Measurements from ENCODE around the gene GPC5.

Gene GPC5

DNA sequence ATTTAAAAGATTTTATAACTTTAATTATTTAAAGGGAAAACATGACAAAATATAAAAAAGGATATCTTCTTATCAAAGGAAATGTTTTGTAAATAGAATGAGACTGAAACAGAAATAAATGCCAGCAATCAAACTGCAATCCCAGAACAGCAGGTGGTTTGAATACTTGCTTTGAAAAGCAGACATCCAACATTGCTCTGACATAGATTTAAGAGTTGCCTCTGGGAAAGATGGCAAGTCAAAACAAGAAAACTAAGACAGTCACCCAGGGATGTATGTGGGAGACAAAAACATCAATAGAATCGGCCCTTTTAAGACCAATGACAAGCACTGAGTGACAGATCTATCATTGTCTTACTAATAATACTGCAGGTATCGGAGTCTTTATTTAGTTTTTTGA, 1038.5 kb downstream of the GPC5 start:
- in situ Hi-C loops (cut with HindIII; ENCODE audit: low sequenced_read_pairs), result no loop called here
- no peak overlapping the region for H3K4me3 ChIP-seq (ENCODE audit: low read depth, low read length)
- DNase-seq (ENCODE audit: low read depth, low spot score), result no peak
- TF ChIP-seq, protein P1, sequence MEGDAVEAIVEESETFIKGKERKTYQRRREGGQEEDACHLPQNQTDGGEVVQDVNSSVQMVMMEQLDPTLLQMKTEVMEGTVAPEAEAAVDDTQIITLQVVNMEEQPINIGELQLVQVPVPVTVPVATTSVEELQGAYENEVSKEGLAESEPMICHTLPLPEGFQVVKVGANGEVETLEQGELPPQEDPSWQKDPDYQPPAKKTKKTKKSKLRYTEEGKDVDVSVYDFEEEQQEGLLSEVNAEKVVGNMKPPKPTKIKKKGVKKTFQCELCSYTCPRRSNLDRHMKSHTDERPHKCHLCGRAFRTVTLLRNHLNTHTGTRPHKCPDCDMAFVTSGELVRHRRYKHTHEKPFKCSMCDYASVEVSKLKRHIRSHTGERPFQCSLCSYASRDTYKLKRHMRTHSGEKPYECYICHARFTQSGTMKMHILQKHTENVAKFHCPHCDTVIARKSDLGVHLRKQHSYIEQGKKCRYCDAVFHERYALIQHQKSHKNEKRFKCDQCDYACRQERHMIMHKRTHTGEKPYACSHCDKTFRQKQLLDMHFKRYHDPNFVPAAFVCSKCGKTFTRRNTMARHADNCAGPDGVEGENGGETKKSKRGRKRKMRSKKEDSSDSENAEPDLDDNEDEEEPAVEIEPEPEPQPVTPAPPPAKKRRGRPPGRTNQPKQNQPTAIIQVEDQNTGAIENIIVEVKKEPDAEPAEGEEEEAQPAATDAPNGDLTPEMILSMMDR (IDR thresholded peaks at IDR 0.05; ENCODE audit: low read depth, low read length), result no peak

DNA sequence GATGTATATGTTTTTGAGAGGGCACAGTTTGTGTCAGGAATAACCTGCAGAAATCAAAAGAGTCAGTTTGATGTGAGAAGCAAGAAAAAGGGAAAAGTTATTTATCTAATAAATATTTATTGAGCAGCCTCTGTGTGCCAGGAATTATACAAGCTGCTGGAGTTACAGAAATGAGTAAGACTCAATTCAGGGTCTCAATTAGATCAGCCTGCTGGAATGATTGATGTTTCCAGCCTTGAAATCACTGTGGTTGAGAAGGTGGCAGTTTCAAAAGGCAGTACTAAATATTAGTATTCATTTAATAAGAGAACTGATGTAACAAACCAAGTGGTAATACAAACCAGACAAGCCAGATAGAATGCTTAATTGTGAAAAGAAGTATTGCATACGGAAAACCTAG, 1045.8 kb downstream of the GPC5 start:
- TF ChIP-seq, protein P1 (IDR thresholded peaks at IDR 0.05; ENCODE audit: low read depth, low read length), result no peak
- in situ Hi-C loops (cut with HindIII; ENCODE audit: low sequenced_read_pairs), result no loop called here
- H3K4me3 ChIP-seq (ENCODE audit: low read depth, low read length), result no peak overlapping the region
- DNase-seq (ENCODE audit: low read depth, low spot score), result no peak

DNA sequence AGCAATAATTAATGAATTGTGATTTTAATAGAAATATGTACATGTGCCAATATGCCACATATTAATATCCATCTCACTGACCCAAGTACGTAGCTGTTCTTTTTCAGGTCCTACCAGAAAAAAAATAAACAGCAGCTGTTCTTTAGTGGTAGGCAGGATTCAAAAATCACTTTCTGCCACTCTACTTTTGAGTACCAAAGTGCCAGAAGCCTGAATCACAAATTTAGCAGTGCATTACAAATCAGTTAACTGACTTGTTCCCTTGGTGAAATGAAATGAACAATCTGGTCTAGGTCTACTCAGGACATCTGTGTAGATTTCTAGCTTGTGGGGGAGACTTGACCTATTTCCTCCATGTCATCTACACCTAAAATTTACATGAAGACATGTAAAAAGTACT, 1052.6 kb downstream of the GPC5 start:
- TF ChIP-seq, protein P1 (IDR thresholded peaks at IDR 0.05; ENCODE audit: low read depth, low read length), result no peak
- in situ Hi-C loops (cut with HindIII; ENCODE audit: low sequenced_read_pairs), result no loop called here

DNA sequence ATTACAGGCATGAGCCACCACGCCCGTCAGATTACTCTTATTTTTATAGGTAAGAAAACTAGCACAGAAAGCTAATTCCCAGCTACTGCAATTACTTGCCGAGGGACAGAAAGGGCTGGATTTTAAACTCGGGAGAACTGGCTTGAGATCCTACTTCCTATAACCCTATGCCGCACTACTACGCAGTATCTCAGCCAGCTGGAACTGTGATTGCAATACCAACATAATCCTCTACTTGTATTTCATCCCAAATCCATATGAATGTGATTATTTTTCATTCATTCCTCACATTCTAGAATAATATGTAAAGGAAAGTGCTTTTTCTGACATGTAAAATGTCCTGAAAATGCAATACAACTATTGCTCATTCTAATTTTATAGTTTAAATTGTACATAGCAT, 1054.4 kb downstream of the GPC5 start:
- in situ Hi-C loops (cut with HindIII; ENCODE audit: low sequenced_read_pairs), result no loop called here
- TF ChIP-seq, protein P1 (IDR thresholded peaks at IDR 0.05; ENCODE audit: low read depth, low read length), result no peak
- DNase-seq (ENCODE audit: low read depth, low spot score), result no peak
- H3K4me3 ChIP-seq (ENCODE audit: low read depth, low read length), result no peak overlapping the region

More for the DNA sequence above, 1052.6 kb downstream of the GPC5 start:
- no peak for DNase-seq (ENCODE audit: low read depth, low spot score)
- H3K4me3 ChIP-seq (ENCODE audit: low read depth, low read length), result no peak overlapping the region

DNA sequence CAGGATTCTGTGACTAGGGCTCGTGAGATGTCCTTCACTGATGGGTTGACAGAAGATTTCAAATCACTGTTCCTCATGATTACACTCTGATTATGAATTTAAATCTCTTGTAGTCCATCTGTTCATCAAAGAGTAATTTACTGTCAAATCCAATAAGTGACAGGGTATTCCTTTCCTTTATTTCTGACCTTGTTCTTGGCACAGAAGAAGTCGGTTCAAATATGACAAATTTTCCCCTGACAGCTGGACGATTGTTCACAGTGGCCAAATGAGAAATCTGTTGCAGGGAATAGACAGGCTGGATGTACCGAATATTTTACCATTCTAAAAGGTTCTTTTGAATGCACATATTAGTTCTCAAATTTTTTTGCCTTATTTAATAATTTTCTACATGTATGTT, 1060.9 kb downstream of the GPC5 start:
- TF ChIP-seq, protein P1 (IDR thresholded peaks at IDR 0.05; ENCODE audit: low read depth, low read length), result no peak
- H3K4me3 ChIP-seq (ENCODE audit: low read depth, low read length), result no peak overlapping the region
- DNase-seq (ENCODE audit: low read depth, low spot score), result no peak
- in situ Hi-C loops (cut with HindIII; ENCODE audit: low sequenced_read_pairs), result no loop called here

DNA sequence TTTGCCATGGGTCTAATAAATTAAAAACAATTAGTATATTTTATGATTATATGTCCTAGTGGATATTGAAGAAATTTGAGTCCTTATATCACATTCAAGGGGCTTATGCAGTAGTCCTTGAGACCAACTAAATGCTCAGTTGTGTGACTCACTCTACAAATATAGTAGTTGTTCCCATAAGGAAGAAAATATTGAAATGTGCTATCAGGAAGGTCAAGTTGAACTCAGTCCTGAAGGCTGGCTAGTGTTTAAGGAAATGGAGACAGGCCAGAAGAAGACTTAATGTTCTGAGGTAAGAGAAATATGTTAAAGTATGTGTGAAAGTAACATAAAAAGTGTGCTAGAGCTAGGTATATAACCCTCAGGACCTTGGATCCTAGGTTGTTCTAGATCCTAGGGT, 1062.1 kb downstream of the GPC5 start:
- TF ChIP-seq, protein P1 (IDR thresholded peaks at IDR 0.05; ENCODE audit: low read depth, low read length), result no peak
- in situ Hi-C loops (cut with HindIII; ENCODE audit: low sequenced_read_pairs), result no loop called here
- no peak overlapping the region for H3K4me3 ChIP-seq (ENCODE audit: low read depth, low read length)
- peak; percentile 24 for DNase-seq (ENCODE audit: low read depth, low spot score)

DNA sequence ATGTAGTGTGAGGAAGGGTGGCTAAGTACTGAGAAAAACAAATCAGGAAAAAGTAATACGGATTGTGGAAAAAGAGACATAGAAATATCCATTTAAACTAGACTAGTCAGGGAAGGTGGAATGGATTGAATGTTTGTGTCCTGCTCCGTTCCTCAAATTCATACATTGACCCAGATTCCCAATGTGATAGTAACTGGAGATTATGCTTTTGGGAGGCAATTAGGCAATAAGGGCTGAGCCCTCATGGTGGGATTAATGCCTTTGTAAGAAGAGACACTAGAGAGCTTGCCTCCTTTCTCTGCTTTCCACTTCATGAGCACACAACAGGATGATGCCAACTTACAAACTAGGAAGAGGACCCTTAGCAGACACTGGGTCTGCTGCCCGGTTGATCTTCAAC, 1063.0 kb downstream of the GPC5 start:
- in situ Hi-C loops (cut with HindIII; ENCODE audit: low sequenced_read_pairs), result no loop called here
- DNase-seq (ENCODE audit: low read depth, low spot score), result no peak
- no peak overlapping the region for H3K4me3 ChIP-seq (ENCODE audit: low read depth, low read length)
- TF ChIP-seq, protein P1 (IDR thresholded peaks at IDR 0.05; ENCODE audit: low read depth, low read length), result no peak
